ENCODE measurements around the gene FGF22. TPM values are rescaled to one million over a fixed set of nuclear protein-coding genes. Genes with fewer than 3 reads are reported as not detected.

FGF22 gene
- total and polyA plus RNA-seq, 2 of the 8 experiments (the other 6 are each of a cell fraction or from before 2014, with no cell fraction given) = 0.44 to 1.7 TPM

GRCh38 chr19:593055-593454 lies 46.6 kb upstream of the FGF22 start:
- peaks cover 4 to 12% of the 10 kb centered on the region in 2 experiments for H4K20me1 ChIP-seq (replicated peaks in 1 of 2; ENCODE audit: control insufficient read depth in 1 of 2, insufficient read depth in 2 of 2, low read length in 2 of 2)
- no peak overlapping the region for H2AFZ ChIP-seq (ENCODE audit: low read length)
- H2AK5ac ChIP-seq (ENCODE audit: low read depth, low read length) = peak overlapping the region; percentile 17; the same call in 1 of the 2 replicates
- H3K79me1 ChIP-seq (ENCODE audit: low read depth, low read length) = no peaks in the 10 kb centered on the region
- DNase-seq (ENCODE audit: low read depth in 1 of 2, low spot score in 2 of 2) (no peak), FAIRE-seq (no peak)
- no peak overlapping the region for H3K27ac ChIP-seq (ENCODE audit: low read depth, low read length)
- no peak overlapping the region for H3K14ac ChIP-seq (ENCODE audit: insufficient read length)
- H4K91ac ChIP-seq (replicated peaks; ENCODE audit: insufficient read length, low read length) = no peak overlapping the region
- H2BK12ac ChIP-seq (ENCODE audit: low read depth, low read length) = no peak overlapping the region
- H3K4me2 ChIP-seq (ENCODE audit: insufficient read depth in 1 of 2, low read depth in 2 of 2, low read length in 2 of 2) = no peak overlapping the region
- no peak overlapping the region for H4K5ac ChIP-seq (ENCODE audit: insufficient read length, low read depth, low read length)
- H3K9me3 ChIP-seq (ENCODE audit: insufficient read depth in 2 of 2, low read depth in 1 of 2, low read length in 1 of 2) = no peaks in the 10 kb centered on the region
- WGBS, 2 experiments (ENCODE audit: extremely low coverage in 1 of 2, insufficient coverage in 1 of 2, insufficient read length in 1 of 2, insufficient replicate concordance in 2 of 2, low coverage in 1 of 2, low lambda C conversion rate in 2 of 2, missing lambda C conversion rate in 1 of 2) = 90% methylated on average over 16 of the region's 18 CpGs; no CpG with 5 or more reads in 1 of the 2 experiments
- no peak overlapping the region for H3K18ac ChIP-seq (ENCODE audit: extremely low read depth, low read length)
- CTCF ChIA-PET (ENCODE audit: partially characterized antibody) = interaction anchor here (1.2 to 1.3 kb wide), 2 partner anchors 19 to 35 kb away, joined by 3 read pairs; no protein-coding TSS in a partner anchor
- peaks cover 23 to 39% (median 31%) of the 10 kb centered on the region in 4 experiments for H3K27me3 ChIP-seq (replicated peaks in 1 of 4; ENCODE audit: control insufficient read depth in 3 of 4, extremely low read depth in 1 of 4, insufficient read depth in 3 of 4, low read length in 3 of 4)
- no peak overlapping the region for H3K4ac ChIP-seq (replicated peaks; ENCODE audit: insufficient read length, low read depth, low read length)
- no peak for TF ChIP-seq ATF2 (IDR thresholded peaks at IDR 0.05; ENCODE audit: low read length)
- TF ChIP-seq TCF12 (IDR thresholded peaks at IDR 0.05; ENCODE audit: low read depth, low read length) = no peak
- TF ChIP-seq PHF8 (conservative IDR thresholded peaks at IDR 0.05; ENCODE audit: low read depth, low read length) = no peak
- TF ChIP-seq BRCA1 (IDR thresholded peaks at IDR 0.05; ENCODE audit: low read depth, low read length) = no peak
- no peak for TF ChIP-seq USF2 (IDR thresholded peaks at IDR 0.05; ENCODE audit: low read length)
- no peak for TF ChIP-seq SIN3A (conservative IDR thresholded peaks at IDR 0.05 in 1 of 2, IDR thresholded peaks at IDR 0.05 in 1 of 2; ENCODE audit: low read depth in 1 of 2, low read length in 2 of 2)
- TF ChIP-seq POU5F1 (IDR thresholded peaks at IDR 0.05; ENCODE audit: low read depth, low read length) = no peak
- no peak for TF ChIP-seq SP1 (IDR thresholded peaks at IDR 0.05; ENCODE audit: low read depth, low read length)
- H3K4me3 ChIP-seq (ENCODE audit: extremely low read depth in 1 of 4, insufficient read depth in 2 of 4, low read depth in 3 of 4, low read length in 4 of 4) = no peak overlapping the region
- peaks cover 0 to 6% (median 1%) of the 10 kb centered on the region in 4 experiments; a peak in 3 of 7 replicates for H3K4me1 ChIP-seq (replicated peaks in 1 of 4; ENCODE audit: control insufficient read depth in 3 of 4, insufficient read depth in 4 of 4, low read length in 3 of 4)
- no peak overlapping the region for H3K9ac ChIP-seq (replicated peaks in 1 of 4; ENCODE audit: extremely low read depth in 1 of 4, low read depth in 3 of 4, low read length in 3 of 4)
- no peak overlapping the region for H2BK120ac ChIP-seq (replicated peaks; ENCODE audit: low read depth, low read length)
- no peak overlapping the region for H4K8ac ChIP-seq (ENCODE audit: extremely low read depth, insufficient read depth, low read length)
- H2BK15ac ChIP-seq (ENCODE audit: low read length) = no peak overlapping the region
- H2BK20ac ChIP-seq (ENCODE audit: low read length) = no peak overlapping the region
- H2BK5ac ChIP-seq (ENCODE audit: low read depth, low read length) = no peak overlapping the region
- no peak overlapping the region for H3K56ac ChIP-seq (replicated peaks; ENCODE audit: insufficient read length, low read depth, low read length)
- peaks cover 0 to 4% (median 0%) of the 10 kb centered on the region in 4 experiments; a peak in 1 of 8 replicates for H3K36me3 ChIP-seq (ENCODE audit: control insufficient read depth in 2 of 4, insufficient read depth in 4 of 4, low read length in 3 of 4)
- no peaks in the 10 kb centered on the region for H3K79me2 ChIP-seq (ENCODE audit: control insufficient read depth in 1 of 2, insufficient read depth in 2 of 2, low read length in 2 of 2)
- H3K23me2 ChIP-seq (ENCODE audit: low read depth, low read length) = peaks cover 2% of the 10 kb centered on the region; the same call in 1 of the 2 replicates
- POLR2A ChIA-PET (ENCODE audit: partially characterized antibody) = interaction anchor here (0.9 to 1.5 kb wide), 2 partner anchors 21 to 51 kb away, joined by 3 read pairs; no protein-coding TSS in a partner anchor
- no peak overlapping the region for H3K23ac ChIP-seq (ENCODE audit: insufficient read length)
